Muscle layer of colon (tissue), 2 donors: ENCODE results near the gene ABHD8.
A peak's percentile ranks its signal among the peaks of the same experiment; 100 is the strongest.

Source experiments
- H3K27ac ChIP-seq: one replicate; pipeline ENCODE4 v1.7.0; 2013; ENCODE audit warnings: low read depth, mild to moderate bottlenecking, low read length, moderate library complexity
- H3K27me3 ChIP-seq, 2 donors: one replicate each; pipeline ENCODE4 v1.7.0; 2013; ENCODE audit warnings: low read length in 2 of 2, mild to moderate bottlenecking in 2 of 2; ENCODE audit not compliant: insufficient read depth in 2 of 2, control insufficient read depth in 1 of 2
- H3K36me3 ChIP-seq: one replicate; pipeline ENCODE4 v1.7.0; 2013; ENCODE audit warnings: mild to moderate bottlenecking, low read length; ENCODE audit not compliant: insufficient read depth
- H3K4me1 ChIP-seq: one replicate; pipeline ENCODE4 v1.7.0; 2013; ENCODE audit warnings: mild to moderate bottlenecking, low read length; ENCODE audit not compliant: insufficient read depth
- H3K4me3 ChIP-seq, 2 donors: one replicate each; pipeline ENCODE4 v1.7.0; 2013; ENCODE audit warnings: low read length in 2 of 2, low read depth in 1 of 2, mild to moderate bottlenecking in 1 of 2, moderate library complexity in 1 of 2
- H3K9ac ChIP-seq: one replicate; pipeline ENCODE4 v1.7.0; 2013; ENCODE audit warnings: low read length
- H3K9me3 ChIP-seq: one replicate; pipeline ENCODE4 v1.7.0; 2013; ENCODE audit warnings: mild to moderate bottlenecking, low read length
- donor health status: abdominal sarcoma.
- donor health status: Adenocarcinoma of cecum.

The ABHD8 gene

GRCh38 chr19:17340302-17340870 is 37.2 kb upstream of the ABHD8 start:
- Histone ChIP-seq H3K27ac (no peak overlapping the region), H3K9me3 (no peaks in the 10 kb centered on the region), H3K4me1 (peaks cover 12% of the 10 kb centered on the region), H3K4me3 (no peak overlapping the region), H3K27me3 (no peaks in the 10 kb centered on the region), H3K36me3 (no peaks in the 10 kb centered on the region), H3K9ac (no peak overlapping the region)

GRCh38 chr19:17339088-17339741 is 36.0 kb upstream of the ABHD8 start:
- H3K4me1 ChIP-seq: peaks cover 19% of the 10 kb centered on the region
- no peaks in the 10 kb centered on the region for H3K27me3 ChIP-seq
- no peaks in the 10 kb centered on the region for H3K9me3 ChIP-seq
- no peak overlapping the region for H3K4me3 ChIP-seq
- no peak overlapping the region for H3K27ac ChIP-seq
- no peaks in the 10 kb centered on the region for H3K36me3 ChIP-seq
- no peak overlapping the region for H3K9ac ChIP-seq

- H3K36me3 ChIP-seq: no peaks in the 10 kb centered on the region
- H3K9ac ChIP-seq: peak overlapping the region; percentile 34
- no peak overlapping the region for H3K27ac ChIP-seq
- peaks cover 25% of the 10 kb centered on the region for H3K4me1 ChIP-seq
- H3K9me3 ChIP-seq: no peaks in the 10 kb centered on the region
- H3K4me3 ChIP-seq: peak overlapping the region; percentile 37 to 96
- H3K27me3 ChIP-seq: no peaks in the 10 kb centered on the region
These were observed 35.3 kb upstream of the ABHD8 start for GRCh38 chr19:17338433-17339078.

GRCh38 chr19:17337675-17338432 is 34.6 kb upstream of the ABHD8 start:
- Histone ChIP-seq H3K9ac (peak overlapping the region; percentile 34), H3K4me3 (peak overlapping the region; percentile 37 to 96), H3K4me1 (peaks cover 25% of the 10 kb centered on the region), H3K36me3 (no peaks in the 10 kb centered on the region), H3K27ac (peak overlapping the region; percentile 68), H3K27me3 (no peaks in the 10 kb centered on the region), H3K9me3 (no peaks in the 10 kb centered on the region)

- peak within 1 kb of the TSS; percentile 99 for H3K27ac ChIP-seq
- H3K9ac ChIP-seq: peak within 1 kb of the TSS; percentile 68
- H3K9me3 ChIP-seq: no peaks in the 10 kb centered on the region
- H3K4me3 ChIP-seq: peak within 1 kb of the TSS; percentile 88 to 96
- no peaks in the 10 kb centered on the region for H3K27me3 ChIP-seq
- peaks cover 25% of the 10 kb centered on the region for H3K4me1 ChIP-seq
- no peaks in the 10 kb centered on the region for H3K36me3 ChIP-seq
These were observed 33.8 kb upstream of the ABHD8 start, which contains the start of gene GTPBP3 for GRCh38 chr19:17336872-17337674. Gene GTPBP3, plus strand, starts transcription at chr19:17337553. Its CDS starts 59 bp downstream, at chr19:17337612.

GRCh38 chr19:17335575-17335974 is 32.4 kb upstream of the ABHD8 start:
- Histone ChIP-seq H3K36me3 (no peaks in the 10 kb centered on the region), H3K4me1 (peaks cover 25% of the 10 kb centered on the region), H3K27ac (no peak overlapping the region), H3K9me3 (no peaks in the 10 kb centered on the region), H3K9ac (no peak overlapping the region), H3K27me3 (peaks cover 0 to 4% of the 10 kb centered on the region in 2 donors), H3K4me3 (no peak overlapping the region)

- Histone ChIP-seq H3K36me3 (no peaks in the 10 kb centered on the region), H3K9me3 (no peaks in the 10 kb centered on the region), H3K4me1 (peaks cover 25% of the 10 kb centered on the region), H3K9ac (peak within 1 kb of the TSS; percentile 44), H3K27me3 (peaks cover 0 to 12% of the 10 kb centered on the region in 2 donors), H3K4me3 (peak within 1 kb of the TSS; percentile 69 to 78), H3K27ac (peak within 1 kb of the TSS; percentile 1)
These were observed 31.5 kb upstream of the ABHD8 start, which contains the start of gene ANO8 for GRCh38 chr19:17334414-17335409. Gene ANO8, minus strand, starts transcription at chr19:17334855. Its CDS starts 185 bp downstream, at chr19:17334670.

- H3K9ac ChIP-seq: peak overlapping the region; percentile 44
- H3K36me3 ChIP-seq: no peaks in the 10 kb centered on the region
- peaks cover 0 to 21% of the 10 kb centered on the region in 2 donors for H3K27me3 ChIP-seq
- H3K4me3 ChIP-seq: peak overlapping the region; percentile 69 to 78
- H3K9me3 ChIP-seq: no peaks in the 10 kb centered on the region
- no peak overlapping the region for H3K27ac ChIP-seq
- H3K4me1 ChIP-seq: peaks cover 25% of the 10 kb centered on the region
These were observed 30.6 kb upstream of the ABHD8 start for GRCh38 chr19:17333611-17334413.

GRCh38 chr19:17332677-17333581 is 29.7 kb upstream of the ABHD8 start:
- Histone ChIP-seq H3K27me3 (peaks cover 0 to 22% of the 10 kb centered on the region in 2 donors), H3K4me1 (peaks cover 17% of the 10 kb centered on the region), H3K9ac (no peak overlapping the region), H3K27ac (no peak overlapping the region), H3K4me3 (no peak overlapping the region), H3K36me3 (no peaks in the 10 kb centered on the region), H3K9me3 (no peaks in the 10 kb centered on the region)
